HepG2 (cell line): Measurements from ENCODE around the gene ING5. TPM values are rescaled to one million over a fixed set of nuclear protein-coding genes. Genes with fewer than 3 reads are reported as not detected.

ENCODE experiments used
- AGO1 ChIP-seq: fragments of 200-400 bp; formaldehyde crosslinking; IDR thresholded peaks from 2 replicates; pipeline ENCODE4 v1.6.1; 2017; ENCODE audit warnings: mild to moderate bottlenecking, low read depth, low read length, moderate library complexity; ENCODE audit not compliant: poor library complexity, severe bottlenecking
- ATAD3A ChIP-seq: sonication (generic); formaldehyde crosslinking; IDR thresholded peaks from 2 replicates; pipeline ENCODE4 v1.4.0; 2020; ENCODE audit warnings: missing genetic modification reagents
- GABPB1 ChIP-seq: IDR thresholded peaks from 2 replicates; pipeline ENCODE4 v1.6.1; 2016; ENCODE audit warnings: mild to moderate bottlenecking, missing genetic modification reagents, moderate library complexity, missing compliant biosample characterization
- MYC ChIP-seq: sonication (generic); formaldehyde crosslinking; IDR thresholded peaks from 2 replicates; pipeline ENCODE4 v1.9.0; 2021; ENCODE audit warnings: missing genetic modification reagents, borderline replicate concordance
- RBAK ChIP-seq: sonication (generic); formaldehyde crosslinking; IDR thresholded peaks from 2 replicates; pipeline ENCODE4 v1.5.1; 2020; ENCODE audit warnings: mild to moderate bottlenecking, missing genetic modification reagents
- ZNF350 ChIP-seq: sonication (generic); formaldehyde crosslinking; IDR thresholded peaks from 2 replicates; pipeline ENCODE4 v1.4.0; 2020; ENCODE audit warnings: mild to moderate bottlenecking, low read depth, missing genetic modification reagents, borderline replicate concordance
- polyA plus RNA-seq, 8 experiments: library from polyadenylated mRNA; depleted of rRNA in 3 of 8; stranded (reverse) in 7 of 8; unstranded in 1 of 8; fragments of >200 nt; fragmentation: Illumina TruSeq in 4 of 8; extraction: Trizol in 4 of 8; gene quantifications; 2 replicates each; pipeline versions ENCODE4 v1.2.1 to v1.2.3, GENCODE V29; 2011 to 2016; ENCODE audit warnings: low read depth in 4 of 8, missing spikeins in 1 of 8, mixed read lengths in 1 of 8; ENCODE audit not compliant: insufficient read depth in 1 of 8
- total RNA-seq, 5 experiments: library from RNA; depleted of rRNA; stranded (reverse); fragments of >200 nt; fragmentation: Illumina TruSeq; extraction: Trizol; gene quantifications; 2 replicates each; pipeline ENCODE4 v1.2.3, GENCODE V29; 2016; ENCODE audit warnings: low read depth in 1 of 5
- TF ChIP-seq, protein P1 (sequence below): sonication (generic); formaldehyde crosslinking; IDR thresholded peaks from 2 replicates; pipeline ENCODE4 v1.4.0; 2020; ENCODE audit warnings: missing genetic modification reagents, borderline replicate concordance
- TF ChIP-seq, protein P2 (sequence below): sonication (generic); formaldehyde crosslinking; IDR thresholded peaks from 2 replicates; pipeline ENCODE4 v1.5.1; 2020; ENCODE audit warnings: mild to moderate bottlenecking, missing genetic modification reagents, moderate library complexity
- TF ChIP-seq, protein P3 (sequence below): sonication (generic); formaldehyde crosslinking; IDR thresholded peaks from 2 replicates; pipeline ENCODE4 v1.5.0; 2020; ENCODE audit warnings: mild to moderate bottlenecking, missing genetic modification reagents, moderate library complexity
- TF ChIP-seq, protein P4 (sequence below): sonication (generic); formaldehyde crosslinking; IDR thresholded peaks from 2 replicates; pipeline ENCODE4 v1.4.0; 2020; ENCODE audit warnings: missing genetic modification reagents
- TF ChIP-seq, protein P5 (sequence below): sonication (generic); formaldehyde crosslinking; IDR thresholded peaks from 2 replicates; pipeline ENCODE4 v1.4.0; 2020; ENCODE audit warnings: mild to moderate bottlenecking, missing genetic modification reagents
- TF ChIP-seq, protein P6 (sequence below): sonication (generic); formaldehyde crosslinking; IDR thresholded peaks from 2 replicates; pipeline ENCODE4 v1.5.1; 2020; ENCODE audit warnings: mild to moderate bottlenecking, moderate library complexity, missing genetic modification reagents
- TF ChIP-seq, protein P7 (sequence below): sonication (generic); formaldehyde crosslinking; IDR thresholded peaks from 2 replicates; pipeline ENCODE4 v1.9.0; 2022; ENCODE audit warnings: missing genetic modification reagents, mild to moderate bottlenecking, borderline replicate concordance

Gene ING5
- total and polyA plus RNA-seq, 2 of the 13 experiments (the other 11 are each of a cell fraction or from before 2014, with no cell fraction given), result 61.9 to 71.9 TPM

DNA sequence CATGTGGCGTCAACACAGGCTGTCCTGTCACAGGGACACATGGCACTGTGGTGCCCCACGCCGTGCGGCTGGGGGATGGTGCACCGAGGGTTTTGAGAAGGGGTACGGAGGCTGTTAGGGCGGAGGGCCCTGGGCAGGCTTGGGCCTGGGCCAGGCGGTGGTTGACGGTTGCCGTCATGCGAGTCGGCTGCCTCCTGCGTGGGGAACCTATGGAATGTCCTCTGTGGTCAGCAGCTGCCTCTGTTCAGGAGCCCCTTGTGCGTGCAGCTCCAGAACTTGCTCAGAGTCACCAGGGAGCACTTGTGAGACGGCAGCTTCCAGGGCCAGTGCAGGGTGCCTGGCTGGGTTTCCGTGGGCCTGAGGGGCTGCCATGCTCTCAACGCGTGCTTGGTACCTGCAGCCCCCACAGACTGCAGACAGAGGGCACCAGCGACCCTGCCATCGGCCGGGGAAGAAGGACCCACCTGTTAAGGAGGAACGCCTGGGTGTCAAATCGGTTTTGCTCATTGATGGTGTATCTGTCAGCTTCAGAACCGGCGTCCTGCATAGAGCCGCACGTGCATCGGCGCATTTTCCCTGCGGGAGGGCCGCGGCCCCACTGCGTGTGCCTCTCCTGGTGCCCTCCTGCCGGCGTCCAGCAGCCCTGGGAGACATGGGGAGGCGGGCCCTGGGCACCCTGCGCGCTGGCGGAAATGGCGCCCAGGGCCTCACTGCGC is 22.6 kb downstream of the ING5 start (continued):
- TF ChIP-seq, protein P1, sequence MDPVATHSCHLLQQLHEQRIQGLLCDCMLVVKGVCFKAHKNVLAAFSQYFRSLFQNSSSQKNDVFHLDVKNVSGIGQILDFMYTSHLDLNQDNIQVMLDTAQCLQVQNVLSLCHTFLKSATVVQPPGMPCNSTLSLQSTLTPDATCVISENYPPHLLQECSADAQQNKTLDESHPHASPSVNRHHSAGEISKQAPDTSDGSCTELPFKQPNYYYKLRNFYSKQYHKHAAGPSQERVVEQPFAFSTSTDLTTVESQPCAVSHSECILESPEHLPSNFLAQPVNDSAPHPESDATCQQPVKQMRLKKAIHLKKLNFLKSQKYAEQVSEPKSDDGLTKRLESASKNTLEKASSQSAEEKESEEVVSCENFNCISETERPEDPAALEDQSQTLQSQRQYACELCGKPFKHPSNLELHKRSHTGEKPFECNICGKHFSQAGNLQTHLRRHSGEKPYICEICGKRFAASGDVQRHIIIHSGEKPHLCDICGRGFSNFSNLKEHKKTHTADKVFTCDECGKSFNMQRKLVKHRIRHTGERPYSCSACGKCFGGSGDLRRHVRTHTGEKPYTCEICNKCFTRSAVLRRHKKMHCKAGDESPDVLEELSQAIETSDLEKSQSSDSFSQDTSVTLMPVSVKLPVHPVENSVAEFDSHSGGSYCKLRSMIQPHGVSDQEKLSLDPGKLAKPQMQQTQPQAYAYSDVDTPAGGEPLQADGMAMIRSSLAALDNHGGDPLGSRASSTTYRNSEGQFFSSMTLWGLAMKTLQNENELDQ (CRISPR knock-in tag), result no peak
- TF ChIP-seq, protein P2, sequence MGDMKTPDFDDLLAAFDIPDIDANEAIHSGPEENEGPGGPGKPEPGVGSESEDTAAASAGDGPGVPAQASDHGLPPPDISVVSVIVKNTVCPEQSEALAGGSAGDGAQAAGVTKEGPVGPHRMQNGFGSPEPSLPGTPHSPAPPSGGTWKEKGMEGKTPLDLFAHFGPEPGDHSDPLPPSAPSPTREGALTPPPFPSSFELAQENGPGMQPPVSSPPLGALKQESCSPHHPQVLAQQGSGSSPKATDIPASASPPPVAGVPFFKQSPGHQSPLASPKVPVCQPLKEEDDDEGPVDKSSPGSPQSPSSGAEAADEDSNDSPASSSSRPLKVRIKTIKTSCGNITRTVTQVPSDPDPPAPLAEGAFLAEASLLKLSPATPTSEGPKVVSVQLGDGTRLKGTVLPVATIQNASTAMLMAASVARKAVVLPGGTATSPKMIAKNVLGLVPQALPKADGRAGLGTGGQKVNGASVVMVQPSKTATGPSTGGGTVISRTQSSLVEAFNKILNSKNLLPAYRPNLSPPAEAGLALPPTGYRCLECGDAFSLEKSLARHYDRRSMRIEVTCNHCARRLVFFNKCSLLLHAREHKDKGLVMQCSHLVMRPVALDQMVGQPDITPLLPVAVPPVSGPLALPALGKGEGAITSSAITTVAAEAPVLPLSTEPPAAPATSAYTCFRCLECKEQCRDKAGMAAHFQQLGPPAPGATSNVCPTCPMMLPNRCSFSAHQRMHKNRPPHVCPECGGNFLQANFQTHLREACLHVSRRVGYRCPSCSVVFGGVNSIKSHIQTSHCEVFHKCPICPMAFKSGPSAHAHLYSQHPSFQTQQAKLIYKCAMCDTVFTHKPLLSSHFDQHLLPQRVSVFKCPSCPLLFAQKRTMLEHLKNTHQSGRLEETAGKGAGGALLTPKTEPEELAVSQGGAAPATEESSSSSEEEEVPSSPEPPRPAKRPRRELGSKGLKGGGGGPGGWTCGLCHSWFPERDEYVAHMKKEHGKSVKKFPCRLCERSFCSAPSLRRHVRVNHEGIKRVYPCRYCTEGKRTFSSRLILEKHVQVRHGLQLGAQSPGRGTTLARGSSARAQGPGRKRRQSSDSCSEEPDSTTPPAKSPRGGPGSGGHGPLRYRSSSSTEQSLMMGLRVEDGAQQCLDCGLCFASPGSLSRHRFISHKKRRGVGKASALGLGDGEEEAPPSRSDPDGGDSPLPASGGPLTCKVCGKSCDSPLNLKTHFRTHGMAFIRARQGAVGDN, result peak; percentile 46
- TF ChIP-seq, protein P3, sequence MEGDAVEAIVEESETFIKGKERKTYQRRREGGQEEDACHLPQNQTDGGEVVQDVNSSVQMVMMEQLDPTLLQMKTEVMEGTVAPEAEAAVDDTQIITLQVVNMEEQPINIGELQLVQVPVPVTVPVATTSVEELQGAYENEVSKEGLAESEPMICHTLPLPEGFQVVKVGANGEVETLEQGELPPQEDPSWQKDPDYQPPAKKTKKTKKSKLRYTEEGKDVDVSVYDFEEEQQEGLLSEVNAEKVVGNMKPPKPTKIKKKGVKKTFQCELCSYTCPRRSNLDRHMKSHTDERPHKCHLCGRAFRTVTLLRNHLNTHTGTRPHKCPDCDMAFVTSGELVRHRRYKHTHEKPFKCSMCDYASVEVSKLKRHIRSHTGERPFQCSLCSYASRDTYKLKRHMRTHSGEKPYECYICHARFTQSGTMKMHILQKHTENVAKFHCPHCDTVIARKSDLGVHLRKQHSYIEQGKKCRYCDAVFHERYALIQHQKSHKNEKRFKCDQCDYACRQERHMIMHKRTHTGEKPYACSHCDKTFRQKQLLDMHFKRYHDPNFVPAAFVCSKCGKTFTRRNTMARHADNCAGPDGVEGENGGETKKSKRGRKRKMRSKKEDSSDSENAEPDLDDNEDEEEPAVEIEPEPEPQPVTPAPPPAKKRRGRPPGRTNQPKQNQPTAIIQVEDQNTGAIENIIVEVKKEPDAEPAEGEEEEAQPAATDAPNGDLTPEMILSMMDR, result peak; percentile 89
- TF ChIP-seq MYC (CRISPR knock-in tag) (peak; percentile 22; the same call in 1 of the 2 replicates), RBAK (CRISPR knock-in tag) (no peak), ATAD3A (CRISPR knock-in tag) (no peak), ZNF350 (CRISPR knock-in tag) (no peak), GABPB1 (CRISPR knock-in tag) (peak; percentile 22; the same call in 1 of the 2 replicates), AGO1 (peak; percentile 6)
- TF ChIP-seq, protein P4, sequence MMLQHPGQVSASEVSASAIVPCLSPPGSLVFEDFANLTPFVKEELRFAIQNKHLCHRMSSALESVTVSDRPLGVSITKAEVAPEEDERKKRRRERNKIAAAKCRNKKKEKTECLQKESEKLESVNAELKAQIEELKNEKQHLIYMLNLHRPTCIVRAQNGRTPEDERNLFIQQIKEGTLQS (CRISPR knock-in tag), result no peak
- TF ChIP-seq, protein P5, sequence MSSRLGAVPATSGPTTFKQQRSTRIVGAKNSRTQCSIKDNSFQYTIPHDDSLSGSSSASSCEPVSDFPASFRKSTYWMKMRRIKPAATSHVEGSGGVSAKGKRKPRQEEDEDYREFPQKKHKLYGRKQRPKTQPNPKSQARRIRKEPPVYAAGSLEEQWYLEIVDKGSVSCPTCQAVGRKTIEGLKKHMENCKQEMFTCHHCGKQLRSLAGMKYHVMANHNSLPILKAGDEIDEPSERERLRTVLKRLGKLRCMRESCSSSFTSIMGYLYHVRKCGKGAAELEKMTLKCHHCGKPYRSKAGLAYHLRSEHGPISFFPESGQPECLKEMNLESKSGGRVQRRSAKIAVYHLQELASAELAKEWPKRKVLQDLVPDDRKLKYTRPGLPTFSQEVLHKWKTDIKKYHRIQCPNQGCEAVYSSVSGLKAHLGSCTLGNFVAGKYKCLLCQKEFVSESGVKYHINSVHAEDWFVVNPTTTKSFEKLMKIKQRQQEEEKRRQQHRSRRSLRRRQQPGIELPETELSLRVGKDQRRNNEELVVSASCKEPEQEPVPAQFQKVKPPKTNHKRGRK (CRISPR knock-in tag), result no peak
- TF ChIP-seq, protein P6, sequence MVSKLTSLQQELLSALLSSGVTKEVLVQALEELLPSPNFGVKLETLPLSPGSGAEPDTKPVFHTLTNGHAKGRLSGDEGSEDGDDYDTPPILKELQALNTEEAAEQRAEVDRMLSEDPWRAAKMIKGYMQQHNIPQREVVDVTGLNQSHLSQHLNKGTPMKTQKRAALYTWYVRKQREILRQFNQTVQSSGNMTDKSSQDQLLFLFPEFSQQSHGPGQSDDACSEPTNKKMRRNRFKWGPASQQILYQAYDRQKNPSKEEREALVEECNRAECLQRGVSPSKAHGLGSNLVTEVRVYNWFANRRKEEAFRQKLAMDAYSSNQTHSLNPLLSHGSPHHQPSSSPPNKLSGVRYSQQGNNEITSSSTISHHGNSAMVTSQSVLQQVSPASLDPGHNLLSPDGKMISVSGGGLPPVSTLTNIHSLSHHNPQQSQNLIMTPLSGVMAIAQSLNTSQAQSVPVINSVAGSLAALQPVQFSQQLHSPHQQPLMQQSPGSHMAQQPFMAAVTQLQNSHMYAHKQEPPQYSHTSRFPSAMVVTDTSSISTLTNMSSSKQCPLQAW (CRISPR knock-in tag), result no peak; the same call in 1 of the 2 replicates
- TF ChIP-seq, protein P7, sequence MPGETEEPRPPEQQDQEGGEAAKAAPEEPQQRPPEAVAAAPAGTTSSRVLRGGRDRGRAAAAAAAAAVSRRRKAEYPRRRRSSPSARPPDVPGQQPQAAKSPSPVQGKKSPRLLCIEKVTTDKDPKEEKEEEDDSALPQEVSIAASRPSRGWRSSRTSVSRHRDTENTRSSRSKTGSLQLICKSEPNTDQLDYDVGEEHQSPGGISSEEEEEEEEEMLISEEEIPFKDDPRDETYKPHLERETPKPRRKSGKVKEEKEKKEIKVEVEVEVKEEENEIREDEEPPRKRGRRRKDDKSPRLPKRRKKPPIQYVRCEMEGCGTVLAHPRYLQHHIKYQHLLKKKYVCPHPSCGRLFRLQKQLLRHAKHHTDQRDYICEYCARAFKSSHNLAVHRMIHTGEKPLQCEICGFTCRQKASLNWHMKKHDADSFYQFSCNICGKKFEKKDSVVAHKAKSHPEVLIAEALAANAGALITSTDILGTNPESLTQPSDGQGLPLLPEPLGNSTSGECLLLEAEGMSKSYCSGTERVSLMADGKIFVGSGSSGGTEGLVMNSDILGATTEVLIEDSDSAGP (CRISPR knock-in tag), result peak; percentile 27; the same call in 1 of the 2 replicates
